Measurements from ENCODE around the gene RBM6.

GRCh38 chr3:49942651-49943050 lies 2.7 kb downstream of the RBM6 start:
- no peak for TF ChIP-seq CTCF (conservative IDR thresholded peaks at IDR 0.05; ENCODE audit: low read depth, low read length)
- TF ChIP-seq POLR2A (IDR thresholded peaks at IDR 0.05; ENCODE audit: low read depth, low read length) = no peak
- no peak for TF ChIP-seq RCOR1 (IDR thresholded peaks at IDR 0.05; ENCODE audit: insufficient replicate concordance, low read length)
